ENCODE results near the gene AMN.

AMN gene

DNA sequence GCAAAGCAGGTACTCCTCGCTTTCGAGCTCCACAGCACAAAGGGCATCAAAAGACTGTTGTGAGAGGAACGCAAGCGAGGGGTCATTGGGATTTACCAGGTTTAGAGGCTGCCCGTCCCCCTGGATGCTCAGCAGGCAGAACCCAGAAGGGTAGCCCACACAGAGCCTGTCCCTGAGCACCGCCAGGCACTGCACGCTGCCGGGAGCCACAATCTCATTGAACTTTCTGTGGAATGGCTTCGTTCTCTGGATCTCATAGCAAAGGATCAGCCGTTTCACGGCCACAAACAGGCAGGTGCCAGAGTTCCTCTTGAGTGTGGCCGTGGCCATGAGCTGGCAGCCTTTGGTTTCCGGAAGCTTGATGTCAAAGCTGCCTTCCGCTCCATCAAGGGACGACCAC is 21.5 kb downstream of the AMN start:
- H3K9ac ChIP-seq: no peak overlapping the region
- H4K20me1 ChIP-seq (ENCODE audit: insufficient read depth): no peaks in the 10 kb centered on the region
- TF ChIP-seq, protein P1, sequence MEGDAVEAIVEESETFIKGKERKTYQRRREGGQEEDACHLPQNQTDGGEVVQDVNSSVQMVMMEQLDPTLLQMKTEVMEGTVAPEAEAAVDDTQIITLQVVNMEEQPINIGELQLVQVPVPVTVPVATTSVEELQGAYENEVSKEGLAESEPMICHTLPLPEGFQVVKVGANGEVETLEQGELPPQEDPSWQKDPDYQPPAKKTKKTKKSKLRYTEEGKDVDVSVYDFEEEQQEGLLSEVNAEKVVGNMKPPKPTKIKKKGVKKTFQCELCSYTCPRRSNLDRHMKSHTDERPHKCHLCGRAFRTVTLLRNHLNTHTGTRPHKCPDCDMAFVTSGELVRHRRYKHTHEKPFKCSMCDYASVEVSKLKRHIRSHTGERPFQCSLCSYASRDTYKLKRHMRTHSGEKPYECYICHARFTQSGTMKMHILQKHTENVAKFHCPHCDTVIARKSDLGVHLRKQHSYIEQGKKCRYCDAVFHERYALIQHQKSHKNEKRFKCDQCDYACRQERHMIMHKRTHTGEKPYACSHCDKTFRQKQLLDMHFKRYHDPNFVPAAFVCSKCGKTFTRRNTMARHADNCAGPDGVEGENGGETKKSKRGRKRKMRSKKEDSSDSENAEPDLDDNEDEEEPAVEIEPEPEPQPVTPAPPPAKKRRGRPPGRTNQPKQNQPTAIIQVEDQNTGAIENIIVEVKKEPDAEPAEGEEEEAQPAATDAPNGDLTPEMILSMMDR (conservative IDR thresholded peaks at IDR 0.05; ENCODE audit: low read depth, low read length): no peak
- no peak overlapping the region for H3K4me2 ChIP-seq
- no peak overlapping the region for H3K4me3 ChIP-seq (IDR thresholded peaks at IDR 0.05; ENCODE audit: insufficient read depth, low read depth, low read length)
- H3K79me2 ChIP-seq (ENCODE audit: insufficient read depth, low read depth): no peaks in the 10 kb centered on the region
- no peaks in the 10 kb centered on the region for H3K27me3 ChIP-seq (ENCODE audit: insufficient read depth, low read depth)
- H3K27ac ChIP-seq: no peak overlapping the region
- H3K4me1 ChIP-seq (ENCODE audit: low read depth, poor library complexity, severe bottlenecking): no peaks in the 10 kb centered on the region
- no peaks in the 10 kb centered on the region for H3K36me3 ChIP-seq (ENCODE audit: insufficient read depth)
- no peak overlapping the region for H2AFZ ChIP-seq (ENCODE audit: low read depth)

DNA sequence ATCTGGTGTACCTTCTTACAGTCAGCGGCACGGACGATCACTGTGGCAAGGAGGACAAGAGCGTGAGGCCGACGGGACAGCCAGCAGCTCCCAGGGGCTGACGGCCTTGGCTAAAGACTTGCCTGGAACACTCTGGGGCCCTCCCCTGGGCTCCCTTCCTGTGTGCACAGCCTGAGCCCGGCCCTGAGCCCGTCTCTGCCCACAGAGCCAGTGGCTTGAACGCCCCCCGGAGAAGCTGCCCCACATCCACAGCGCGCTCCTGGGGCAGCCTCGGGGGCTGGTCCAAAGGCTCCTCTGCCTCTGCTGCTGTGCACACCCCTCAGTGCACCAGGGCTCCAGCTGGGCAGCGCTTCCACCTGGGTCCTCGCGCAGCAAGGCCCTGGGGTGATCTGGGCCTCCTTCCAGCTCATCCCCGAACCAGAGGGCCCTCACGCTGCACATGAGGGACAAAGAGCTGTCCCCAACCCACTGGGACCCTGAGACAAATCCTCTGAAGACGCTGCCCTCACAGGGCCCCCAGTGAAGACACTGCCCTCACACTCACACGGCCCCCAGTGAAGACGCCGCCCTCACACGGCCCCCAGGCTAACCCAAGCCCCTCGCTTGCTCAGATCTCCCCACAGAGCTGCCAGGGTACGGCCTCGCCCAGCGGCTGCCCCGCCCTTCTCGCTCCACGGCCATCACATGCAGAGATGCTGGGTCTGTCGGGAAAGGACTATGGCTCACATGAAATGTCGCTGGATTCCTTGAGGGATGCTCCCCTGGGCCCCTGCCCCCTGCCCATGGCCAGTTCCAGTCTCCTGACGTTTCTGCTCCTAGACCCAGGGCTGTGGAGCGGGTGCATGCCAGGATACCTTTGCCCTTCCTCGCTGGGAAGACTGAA is 22.2 kb downstream of the AMN start:
- TF ChIP-seq, protein P1 (conservative IDR thresholded peaks at IDR 0.05; ENCODE audit: low read depth, low read length): no peak
- Histone ChIP-seq H3K4me2 (no peak overlapping the region), H3K27me3 (ENCODE audit: insufficient read depth, low read depth) (no peaks in the 10 kb centered on the region), H3K4me3 (IDR thresholded peaks at IDR 0.05; ENCODE audit: insufficient read depth, low read depth, low read length) (no peak overlapping the region), H3K4me1 (ENCODE audit: low read depth, poor library complexity, severe bottlenecking) (no peaks in the 10 kb centered on the region), H3K79me2 (ENCODE audit: insufficient read depth, low read depth) (no peaks in the 10 kb centered on the region), H4K20me1 (ENCODE audit: insufficient read depth) (no peaks in the 10 kb centered on the region), H3K9ac (no peak overlapping the region), H2AFZ (ENCODE audit: low read depth) (no peak overlapping the region), H3K27ac (no peak overlapping the region), H3K36me3 (ENCODE audit: insufficient read depth) (no peaks in the 10 kb centered on the region)

DNA sequence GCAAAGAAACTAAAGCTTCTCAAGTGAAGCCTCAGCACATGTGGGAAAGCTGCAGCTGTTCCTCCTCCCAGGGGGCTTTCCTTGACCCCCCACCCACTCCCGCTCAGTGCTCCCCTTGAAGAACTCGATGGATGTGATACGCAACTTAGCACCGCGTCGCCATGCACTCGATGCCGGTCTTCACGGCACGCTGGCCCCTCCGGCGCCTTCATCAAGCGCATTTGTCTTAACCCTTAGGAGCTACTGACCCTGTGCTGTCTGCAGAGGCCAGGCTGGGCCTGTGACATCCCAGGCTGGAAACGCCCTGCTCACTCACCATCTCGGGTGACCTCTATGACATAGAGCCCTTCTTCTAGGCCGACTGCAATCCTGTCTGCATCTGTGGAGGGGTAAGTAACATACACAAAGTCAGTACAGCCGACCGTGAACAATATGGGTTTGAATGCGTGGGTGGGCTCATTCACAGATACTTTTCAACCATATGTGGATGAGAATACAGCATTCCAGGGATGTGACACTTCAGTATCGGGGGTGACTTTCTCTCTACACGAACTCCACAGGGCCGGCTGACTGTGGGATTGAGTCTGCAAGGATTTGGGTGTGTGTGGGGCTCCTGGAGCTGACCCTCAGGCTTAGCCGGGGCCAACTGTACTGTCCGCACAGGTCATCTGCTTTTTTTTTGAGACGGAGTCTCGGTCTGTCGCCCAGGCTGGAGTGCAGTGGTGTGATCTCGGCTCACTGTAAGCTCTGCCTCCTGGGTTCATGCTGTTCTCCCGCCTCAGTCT is 23.1 kb downstream of the AMN start:
- Histone ChIP-seq H3K79me2 (ENCODE audit: insufficient read depth, low read depth) (no peaks in the 10 kb centered on the region), H4K20me1 (ENCODE audit: insufficient read depth) (no peaks in the 10 kb centered on the region), H3K4me2 (no peak overlapping the region), H3K9ac (no peak overlapping the region), H2AFZ (ENCODE audit: low read depth) (no peak overlapping the region), H3K27me3 (ENCODE audit: insufficient read depth, low read depth) (no peaks in the 10 kb centered on the region), H3K36me3 (ENCODE audit: insufficient read depth) (no peaks in the 10 kb centered on the region), H3K27ac (no peak overlapping the region), H3K4me3 (IDR thresholded peaks at IDR 0.05; ENCODE audit: insufficient read depth, low read depth, low read length) (no peak overlapping the region), H3K4me1 (ENCODE audit: low read depth, poor library complexity, severe bottlenecking) (no peaks in the 10 kb centered on the region)
- TF ChIP-seq, protein P1 (conservative IDR thresholded peaks at IDR 0.05; ENCODE audit: low read depth, low read length): no peak

DNA sequence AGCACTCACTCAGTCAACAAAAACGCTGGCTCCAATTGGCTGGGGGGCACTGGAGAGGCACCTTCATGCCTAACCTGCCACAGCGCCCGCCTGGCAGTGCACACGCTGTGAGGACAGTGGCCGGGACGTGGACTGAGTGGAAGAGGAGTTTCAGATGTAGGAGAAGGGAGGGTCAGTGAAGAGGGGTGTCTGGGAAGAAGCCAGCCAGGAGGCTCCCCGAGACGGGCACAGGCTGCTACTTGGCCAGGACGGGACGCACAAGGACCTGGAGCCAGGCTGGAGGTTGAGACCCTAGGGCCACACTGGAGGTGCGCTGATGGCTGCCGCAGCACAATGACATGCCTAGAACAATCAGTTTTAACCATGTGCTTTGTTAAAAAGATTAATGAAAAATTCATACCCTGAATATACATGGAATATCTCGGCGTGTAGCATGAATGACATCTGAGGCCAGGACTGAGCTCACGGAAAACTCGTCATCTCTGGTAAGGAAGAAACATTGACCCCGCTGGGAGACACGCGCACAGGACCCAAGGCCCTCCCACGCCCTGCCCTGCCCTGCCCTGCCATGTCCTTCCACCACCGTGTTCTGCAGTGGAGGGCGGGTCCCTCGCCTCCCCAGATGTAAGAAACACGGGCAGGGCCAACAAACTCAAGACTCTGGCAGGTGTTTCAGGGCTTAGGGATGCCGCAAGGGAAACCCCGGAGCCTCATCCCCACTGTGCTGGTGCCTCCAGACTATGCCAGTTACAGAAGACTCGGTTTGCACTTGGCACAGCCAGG is 25.0 kb downstream of the AMN start:
- H3K4me2 ChIP-seq: no peak overlapping the region
- TF ChIP-seq, protein P1 (conservative IDR thresholded peaks at IDR 0.05; ENCODE audit: low read depth, low read length): no peak

More for the DNA sequence above, 25.0 kb downstream of the AMN start:
- Histone ChIP-seq H3K79me2 (ENCODE audit: insufficient read depth, low read depth) (no peaks in the 10 kb centered on the region), H3K27ac (no peak overlapping the region), H3K27me3 (ENCODE audit: insufficient read depth, low read depth) (no peaks in the 10 kb centered on the region), H3K4me1 (ENCODE audit: low read depth, poor library complexity, severe bottlenecking) (no peaks in the 10 kb centered on the region), H4K20me1 (ENCODE audit: insufficient read depth) (no peaks in the 10 kb centered on the region), H3K36me3 (ENCODE audit: insufficient read depth) (no peaks in the 10 kb centered on the region), H3K9ac (no peak overlapping the region), H2AFZ (ENCODE audit: low read depth) (no peak overlapping the region), H3K4me3 (IDR thresholded peaks at IDR 0.05; ENCODE audit: insufficient read depth, low read depth, low read length) (no peak overlapping the region)

Measured in KMS-11 (cell line).